Liver (tissue), 3 donors: ENCODE measurements around the gene ENTPD7.

ENCODE experiments used
- NR2F2 ChIP-seq: IDR thresholded peaks from 2 replicates; pipeline ENCODE4 v1.6.1; 2016; ENCODE audit warnings: antibody characterized with exemption
- YY1 ChIP-seq: IDR thresholded peaks from 2 replicates; pipeline ENCODE4 v1.6.1; 2016; ENCODE audit warnings: antibody characterized with exemption, mild to moderate bottlenecking
- TF ChIP-seq, protein P1 (sequence below): fragments of 150-350 bp; IDR thresholded peaks from 2 replicates; pipeline ENCODE4 v1.5.1; 2017; ENCODE audit warnings: improper control_type of control experiment, low read depth, low read length; ENCODE audit not compliant: missing input control
- donor health status: healthy.
- donor health status: healthy.

DNA sequence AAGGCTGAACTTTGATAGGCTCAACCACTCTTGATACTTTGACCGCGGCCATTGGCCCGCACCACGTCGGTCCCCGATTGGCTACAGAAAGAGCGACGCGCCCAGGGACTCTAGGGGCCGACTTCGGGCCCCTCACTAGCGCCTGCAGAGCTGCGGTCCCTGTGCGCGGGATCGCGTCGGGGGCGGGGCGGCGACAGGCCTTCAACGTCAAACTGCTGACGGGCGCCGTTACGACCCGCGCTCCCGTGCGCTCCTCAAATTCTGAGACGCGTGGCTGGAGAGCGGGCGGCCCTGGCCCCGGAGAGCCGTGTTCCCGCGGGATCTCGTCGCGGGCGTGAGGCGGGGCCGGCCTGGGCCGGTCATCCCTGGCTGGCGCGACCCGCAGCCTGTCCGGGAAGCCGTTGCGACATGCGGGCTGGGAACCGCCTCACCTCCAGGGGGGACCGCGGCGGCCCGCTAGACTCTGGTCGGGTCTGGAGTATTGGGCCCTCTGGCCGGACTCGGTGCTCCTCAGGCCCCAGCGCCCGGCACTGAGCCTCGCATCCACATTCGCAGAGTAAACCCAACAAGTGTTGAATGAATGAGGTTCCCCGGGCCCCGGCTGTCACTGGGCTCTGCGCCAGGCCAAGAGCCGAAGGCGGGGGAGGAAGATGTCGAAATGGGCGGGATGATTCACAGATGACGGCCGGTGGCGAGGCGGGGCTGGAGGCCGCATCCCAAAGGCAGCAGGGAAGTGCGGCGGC is 38.4 kb upstream of the ENTPD7 start:
- TF ChIP-seq, protein P1, sequence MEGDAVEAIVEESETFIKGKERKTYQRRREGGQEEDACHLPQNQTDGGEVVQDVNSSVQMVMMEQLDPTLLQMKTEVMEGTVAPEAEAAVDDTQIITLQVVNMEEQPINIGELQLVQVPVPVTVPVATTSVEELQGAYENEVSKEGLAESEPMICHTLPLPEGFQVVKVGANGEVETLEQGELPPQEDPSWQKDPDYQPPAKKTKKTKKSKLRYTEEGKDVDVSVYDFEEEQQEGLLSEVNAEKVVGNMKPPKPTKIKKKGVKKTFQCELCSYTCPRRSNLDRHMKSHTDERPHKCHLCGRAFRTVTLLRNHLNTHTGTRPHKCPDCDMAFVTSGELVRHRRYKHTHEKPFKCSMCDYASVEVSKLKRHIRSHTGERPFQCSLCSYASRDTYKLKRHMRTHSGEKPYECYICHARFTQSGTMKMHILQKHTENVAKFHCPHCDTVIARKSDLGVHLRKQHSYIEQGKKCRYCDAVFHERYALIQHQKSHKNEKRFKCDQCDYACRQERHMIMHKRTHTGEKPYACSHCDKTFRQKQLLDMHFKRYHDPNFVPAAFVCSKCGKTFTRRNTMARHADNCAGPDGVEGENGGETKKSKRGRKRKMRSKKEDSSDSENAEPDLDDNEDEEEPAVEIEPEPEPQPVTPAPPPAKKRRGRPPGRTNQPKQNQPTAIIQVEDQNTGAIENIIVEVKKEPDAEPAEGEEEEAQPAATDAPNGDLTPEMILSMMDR = peak; percentile 16
- TF ChIP-seq NR2F2 (no peak), YY1 (peak; percentile 91)
